ENCODE measurements around the gene MAP4K2. TPM values are rescaled to one million over a fixed set of nuclear protein-coding genes. Genes with fewer than 3 reads are reported as not detected.

The MAP4K2 gene
- total RNA-seq, 2 experiments from 2014 or later = 92.0 to 96.2 TPM

DNA sequence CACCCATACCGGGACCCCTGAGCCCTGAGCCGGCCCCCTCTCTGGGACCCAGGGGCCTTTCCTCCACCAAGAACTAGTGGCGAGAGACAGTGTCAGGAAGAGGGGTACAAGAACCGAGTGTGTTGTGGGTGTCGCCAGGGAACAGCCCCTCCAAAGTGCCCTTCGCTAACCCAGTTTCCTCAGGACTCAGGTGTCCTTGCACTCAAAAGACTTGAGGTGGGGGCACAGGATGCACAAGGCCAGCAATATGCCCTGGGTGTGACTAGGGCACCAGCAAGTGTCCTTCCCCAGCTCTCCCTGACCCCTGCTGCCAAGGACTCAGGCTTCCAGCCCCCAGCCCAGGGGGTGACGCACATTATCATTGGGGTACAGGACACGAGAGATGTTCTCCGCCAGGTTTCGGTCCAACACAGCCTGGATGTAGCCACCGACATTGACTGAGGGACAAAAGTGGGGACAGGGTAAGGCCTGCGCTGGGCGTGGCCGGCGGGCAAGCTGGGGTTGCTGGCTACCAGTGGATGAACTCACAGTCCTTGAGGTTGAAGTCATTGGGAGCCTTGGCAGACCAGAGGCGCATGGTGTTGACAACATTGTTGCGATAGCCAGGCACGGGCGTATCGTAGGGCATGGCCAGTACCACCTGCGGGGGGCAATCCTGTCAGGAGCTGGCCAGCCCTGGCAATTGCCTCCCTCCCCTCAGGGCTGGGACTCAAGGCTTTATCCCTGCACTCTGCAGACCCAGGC is 47.9 kb downstream of the MAP4K2 start:
- Mint-ChIP-seq H3K4me3 (no peak overlapping the region), H3K4me1 (peaks cover 20% of the 10 kb centered on the region), H3K27me3 (no peaks in the 10 kb centered on the region), H3K36me3 (peaks cover 9% of the 10 kb centered on the region), H3K27ac (no peak overlapping the region), H3K9me3 (no peaks in the 10 kb centered on the region)
- ATAC-seq (ENCODE audit: low read depth) (no peak), DNase-seq (peak; percentile 24)
- POLR2A ChIA-PET = interaction anchor here (1.7 kb wide), 1 partner anchor 23 kb away, joined by 5 read pairs; the partner anchor contains the start of gene SF1

- Mint-ChIP-seq H3K9me3 (no peaks in the 10 kb centered on the region), H3K4me1 (peaks cover 14% of the 10 kb centered on the region), H3K27ac (no peak overlapping the region), H3K36me3 (peaks cover 9% of the 10 kb centered on the region), H3K4me3 (no peak overlapping the region), H3K27me3 (no peaks in the 10 kb centered on the region)
- POLR2A ChIA-PET = no interaction called here
- ATAC-seq (ENCODE audit: low read depth) (no peak), DNase-seq (peak; percentile 23)
These were observed 48.7 kb downstream of the MAP4K2 start for GRCh38 chr11:64754124-64754918.

DNA sequence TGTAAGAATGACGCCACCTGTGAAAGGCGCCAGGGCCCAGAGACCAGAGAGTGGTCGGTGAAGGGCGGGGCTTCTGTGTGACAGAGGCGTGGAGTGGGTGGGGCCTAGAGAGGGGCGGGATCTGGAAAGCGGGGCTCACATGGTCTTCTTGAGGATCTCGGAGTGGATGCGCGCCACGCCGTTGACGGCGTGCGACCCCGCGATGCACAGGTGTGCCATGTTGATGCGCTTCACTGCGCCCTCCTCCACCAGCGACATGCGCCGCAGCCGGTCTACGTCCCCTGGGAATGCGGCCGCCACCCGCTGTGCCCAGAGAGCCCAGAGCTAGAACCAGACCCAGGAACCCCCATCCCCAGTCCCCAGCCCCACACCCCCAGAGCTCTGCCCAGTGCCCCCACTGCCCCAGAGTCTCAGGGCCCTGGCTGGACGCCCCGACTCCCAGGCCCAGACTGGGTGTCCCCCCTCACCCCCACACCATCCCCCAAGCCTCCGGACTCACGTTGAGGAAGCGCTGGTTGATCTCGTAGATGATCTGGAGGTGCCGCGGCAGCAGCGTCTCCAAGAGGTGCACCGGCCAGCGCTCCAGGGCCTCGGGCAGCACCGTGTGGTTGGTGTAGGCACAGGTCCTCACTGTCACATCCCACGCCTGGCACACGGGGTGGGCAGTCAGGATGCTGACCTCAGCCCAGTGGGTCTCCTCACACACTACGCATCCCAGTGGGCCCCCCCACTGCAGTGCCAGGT is 49.5 kb downstream of the MAP4K2 start:
- Mint-ChIP-seq H3K27ac (no peak overlapping the region), H3K4me3 (no peak overlapping the region), H3K4me1 (peaks cover 12% of the 10 kb centered on the region), H3K36me3 (peaks cover 9% of the 10 kb centered on the region), H3K9me3 (no peaks in the 10 kb centered on the region), H3K27me3 (no peaks in the 10 kb centered on the region)
- POLR2A ChIA-PET = interaction anchor here (0.8 kb wide), 1 partner anchor 9 kb away, joined by 3 read pairs; no protein-coding TSS in a partner anchor
- ATAC-seq (ENCODE audit: low read depth) (no peak), DNase-seq (no peak)

DNA sequence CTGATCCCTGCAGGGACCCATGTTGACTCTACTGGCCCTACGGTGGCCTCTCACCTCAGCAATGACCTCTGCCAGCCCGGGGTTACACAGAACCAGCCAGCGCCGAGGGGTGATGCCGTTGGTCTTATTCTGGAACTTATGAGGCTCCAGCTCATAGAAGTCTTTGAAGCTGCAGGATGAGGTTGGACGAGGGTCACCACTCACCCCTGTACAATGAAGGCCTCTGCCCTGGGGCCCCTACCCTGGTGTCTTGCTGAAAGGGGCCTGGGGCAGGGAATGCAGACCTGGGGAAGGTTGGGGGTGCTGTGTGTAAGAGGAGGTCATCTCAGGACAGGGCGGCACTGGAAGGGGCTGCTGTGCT is 50.0 kb downstream of the MAP4K2 start:
- Mint-ChIP-seq H3K9me3 (no peaks in the 10 kb centered on the region), H3K36me3 (peaks cover 11% of the 10 kb centered on the region), H3K4me1 (peaks cover 14% of the 10 kb centered on the region), H3K27ac (no peak overlapping the region), H3K27me3 (no peaks in the 10 kb centered on the region), H3K4me3 (no peak overlapping the region)
- DNase-seq = peak; percentile 27
- POLR2A ChIA-PET = interaction anchor here (0.8 to 1.9 kb wide), 4 partner anchors 8 to 12 kb away, joined by 3 to 11 read pairs (median 4); no protein-coding TSS in a partner anchor
- ATAC-seq (ENCODE audit: low read depth) = no peak

GRCh38 chr11:64752175-64752970 is 50.6 kb downstream of the MAP4K2 start:
- POLR2A ChIA-PET = interaction anchor here (0.8 to 1.9 kb wide), 4 partner anchors 8 to 12 kb away, joined by 3 to 11 read pairs (median 4); no protein-coding TSS in a partner anchor
- no peak overlapping the region for H3K4me3 Mint-ChIP-seq
- peaks cover 11% of the 10 kb centered on the region for H3K36me3 Mint-ChIP-seq
- DNase-seq (no peak), ATAC-seq (ENCODE audit: low read depth) (no peak)
- H3K9me3 Mint-ChIP-seq = no peaks in the 10 kb centered on the region
- H3K27me3 Mint-ChIP-seq = no peaks in the 10 kb centered on the region
- H3K4me1 Mint-ChIP-seq = peaks cover 16% of the 10 kb centered on the region
- H3K27ac Mint-ChIP-seq = peak overlapping the region; percentile 58

- no peaks in the 10 kb centered on the region for H3K27me3 Mint-ChIP-seq
- no peaks in the 10 kb centered on the region for H3K9me3 Mint-ChIP-seq
- peaks cover 11% of the 10 kb centered on the region for H3K36me3 Mint-ChIP-seq
- H3K4me3 Mint-ChIP-seq = no peak overlapping the region
- no peak overlapping the region for H3K27ac Mint-ChIP-seq
- peaks cover 18% of the 10 kb centered on the region for H3K4me1 Mint-ChIP-seq
- POLR2A ChIA-PET = interaction anchor here (1.4 to 1.9 kb wide), 2 partner anchors 9 to 12 kb away, joined by 4 to 11 read pairs; no protein-coding TSS in a partner anchor
- DNase-seq (no peak), ATAC-seq (ENCODE audit: low read depth) (no peak)
These were observed 51.4 kb downstream of the MAP4K2 start for GRCh38 chr11:64751580-64751979.

DNA sequence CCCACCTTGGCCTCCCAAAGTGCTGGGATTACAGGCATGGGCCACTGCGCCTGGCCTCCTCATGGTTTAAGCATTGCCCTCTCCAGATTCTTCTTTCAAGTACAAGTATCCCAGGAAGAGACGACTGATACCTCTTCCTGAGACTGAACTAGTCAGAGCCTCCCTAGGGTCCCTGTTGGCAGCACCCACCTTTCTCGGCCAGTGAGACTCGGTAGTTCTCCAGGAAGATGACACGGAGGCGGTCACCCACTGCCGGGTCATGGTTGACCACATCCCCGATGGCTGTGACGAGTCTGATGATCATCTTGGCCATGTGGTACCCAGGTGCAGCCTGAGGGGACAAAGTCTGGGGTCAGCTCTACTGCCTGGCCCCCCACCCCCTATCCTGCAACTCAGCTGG is 51.9 kb downstream of the MAP4K2 start:
- no peak overlapping the region for H3K4me3 Mint-ChIP-seq
- H3K27me3 Mint-ChIP-seq = no peaks in the 10 kb centered on the region
- peaks cover 11% of the 10 kb centered on the region for H3K36me3 Mint-ChIP-seq
- H3K4me1 Mint-ChIP-seq = peaks cover 20% of the 10 kb centered on the region
- ATAC-seq (ENCODE audit: low read depth) (no peak), DNase-seq (no peak)
- no peaks in the 10 kb centered on the region for H3K9me3 Mint-ChIP-seq
- POLR2A ChIA-PET = interaction anchor here (1.9 kb wide), 1 partner anchor 10 kb away, joined by 11 read pairs; no protein-coding TSS in a partner anchor
- peak overlapping the region; percentile 36 for H3K27ac Mint-ChIP-seq

DNA sequence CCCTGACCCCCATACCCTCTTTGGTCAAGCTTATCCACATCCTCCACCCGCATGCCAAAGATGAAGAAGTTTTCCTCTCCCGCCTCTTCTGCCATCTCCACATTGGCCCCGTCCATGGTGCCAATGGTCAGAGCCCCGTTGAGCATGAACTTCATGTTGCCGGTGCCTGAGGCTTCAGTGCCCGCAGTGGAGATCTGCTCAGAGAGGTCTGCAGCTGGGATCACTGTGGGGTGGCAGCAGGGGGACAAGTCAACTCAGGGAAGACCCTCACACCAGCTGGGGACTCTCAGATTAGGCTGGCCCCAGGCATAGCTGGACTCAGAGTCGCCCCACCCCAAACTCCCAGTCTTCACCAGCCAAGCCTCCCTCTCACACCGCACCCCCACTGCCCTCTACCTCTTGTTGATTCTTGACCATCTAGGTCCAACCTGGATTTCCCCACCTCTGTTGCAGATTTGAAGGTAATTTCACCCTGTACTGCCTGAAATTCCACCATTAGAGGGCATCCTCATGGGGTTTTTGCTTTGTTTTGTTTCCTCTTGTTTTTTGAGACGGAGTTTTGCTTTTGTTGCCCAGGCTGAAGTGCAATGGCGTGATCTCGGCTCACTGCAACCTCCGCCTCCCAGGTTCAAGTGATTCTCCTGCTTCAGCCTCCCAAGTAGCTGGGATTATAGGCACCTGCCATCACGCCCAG is 52.5 kb downstream of the MAP4K2 start:
- ATAC-seq (ENCODE audit: low read depth) (no peak), DNase-seq (no peak)
- Mint-ChIP-seq H3K36me3 (peaks cover 11% of the 10 kb centered on the region), H3K27ac (peak overlapping the region; percentile 55), H3K4me1 (peaks cover 24% of the 10 kb centered on the region), H3K4me3 (no peak overlapping the region), H3K9me3 (no peaks in the 10 kb centered on the region), H3K27me3 (no peaks in the 10 kb centered on the region)
- POLR2A ChIA-PET = interaction anchor here (0.7 to 1.7 kb wide), 2 partner anchors 13 to 162 kb away, joined by 6 to 8 read pairs; no protein-coding TSS in a partner anchor

- Mint-ChIP-seq H3K27ac (peak overlapping the region; percentile 57), H3K4me3 (no peak overlapping the region), H3K36me3 (peaks cover 9% of the 10 kb centered on the region), H3K9me3 (no peaks in the 10 kb centered on the region), H3K4me1 (peaks cover 31% of the 10 kb centered on the region), H3K27me3 (no peaks in the 10 kb centered on the region)
- DNase-seq (no peak), ATAC-seq (ENCODE audit: low read depth) (no peak)
- POLR2A ChIA-PET = interaction anchor here (1.0 to 7.5 kb wide), 3 partner anchors 16 to 30 kb away, joined by 3 to 278 read pairs (median 12); partner anchors contain the start of genes PYGM and SF1
These were observed 54.9 kb downstream of the MAP4K2 start for GRCh38 chr11:64747961-64748665.

DNA sequence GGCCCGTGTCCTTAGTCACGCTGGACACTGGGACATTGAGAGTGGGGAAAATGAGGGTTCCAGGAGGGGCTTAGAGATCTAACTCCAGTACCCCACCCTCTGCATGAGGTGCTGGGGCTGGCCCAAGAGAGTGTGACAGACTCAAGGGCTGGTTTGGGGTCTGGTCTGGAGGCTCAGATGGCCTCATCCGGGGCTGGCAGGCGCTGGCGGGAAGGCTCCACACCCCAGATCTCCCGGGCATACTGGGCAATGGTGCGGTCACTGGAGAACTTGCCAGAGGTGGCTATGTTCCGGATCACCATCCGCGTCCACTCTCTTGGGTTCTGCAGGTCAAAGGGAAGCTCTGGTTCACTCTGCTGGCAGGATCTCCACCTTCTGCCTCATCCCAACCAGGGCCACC is 56.5 kb downstream of the MAP4K2 start:
- Mint-ChIP-seq H3K27me3 (no peaks in the 10 kb centered on the region), H3K4me1 (peaks cover 27% of the 10 kb centered on the region), H3K27ac (peak overlapping the region; percentile 67), H3K9me3 (no peaks in the 10 kb centered on the region), H3K36me3 (peaks cover 4% of the 10 kb centered on the region), H3K4me3 (peak overlapping the region; percentile 65)
- DNase-seq (no peak), ATAC-seq (ENCODE audit: low read depth) (no peak)
- POLR2A ChIA-PET = interaction anchor here (1.2 to 7.5 kb wide), 3 partner anchors 18 to 132 kb away, joined by 4 to 278 read pairs (median 12); partner anchors contain the start of genes EHD1, PYGM and SF1

DNA sequence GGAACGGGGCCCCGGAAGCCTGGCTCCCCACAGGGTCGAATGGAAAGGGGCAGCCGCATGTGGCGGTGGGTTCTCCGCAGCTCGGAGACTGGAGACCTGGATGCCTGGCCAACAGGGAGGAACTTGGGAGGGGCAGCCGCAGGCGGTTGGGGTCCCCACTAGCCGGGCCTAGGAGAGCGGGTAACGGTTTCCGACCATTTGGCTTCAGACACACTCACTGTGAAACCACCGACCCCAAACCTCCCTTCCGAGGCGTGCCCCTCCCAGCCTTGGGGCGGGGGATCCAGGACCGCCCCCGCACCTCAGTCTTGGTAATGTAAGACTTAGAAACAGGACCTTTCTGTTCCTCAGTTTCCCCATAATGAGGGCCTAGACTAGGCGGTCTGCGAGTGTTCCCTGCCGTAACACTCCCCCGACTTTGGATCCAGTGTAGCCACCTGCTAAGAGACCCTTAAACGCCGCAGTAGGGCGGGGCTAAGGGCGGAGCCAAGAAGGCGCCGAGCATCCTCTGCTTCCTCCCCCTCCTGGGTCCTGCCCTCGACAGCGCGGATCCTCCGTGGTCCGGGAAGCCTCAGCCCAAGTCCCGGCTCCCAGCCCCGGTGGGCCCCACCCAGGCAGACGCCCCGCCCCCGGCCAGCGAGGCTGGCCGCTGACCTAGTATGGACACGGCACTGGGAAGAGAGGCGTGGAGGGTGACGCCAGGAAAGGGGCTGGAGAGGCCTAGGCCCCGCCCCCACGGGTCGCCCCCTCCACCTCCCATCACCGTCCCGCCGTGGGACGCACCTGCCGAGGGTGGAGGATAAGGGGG is 57.3 kb downstream of the MAP4K2 start:
- Mint-ChIP-seq H3K27me3 (no peaks in the 10 kb centered on the region), H3K4me1 (peaks cover 27% of the 10 kb centered on the region), H3K27ac (peak overlapping the region; percentile 98), H3K4me3 (peak overlapping the region; percentile 96), H3K9me3 (no peaks in the 10 kb centered on the region), H3K36me3 (peaks cover 4% of the 10 kb centered on the region)
- DNase-seq (peak; percentile 88), ATAC-seq (ENCODE audit: low read depth) (peak; percentile 44)
- POLR2A ChIA-PET = interaction anchor here (0.6 to 7.5 kb wide), 13 partner anchors 19 to 561 kb away, joined by 3 to 278 read pairs (median 10); partner anchors contain the start of genes MAP4K2, PYGM, SF1 and ZNHIT2
